Tibial artery (tissue), 4 donors: ENCODE measurements around the gene ZBTB8A.

ENCODE experiments used
- DNase-seq, 2 donors: peaks; one replicate each; pipeline ENCODE4 v3.0.0-alpha.2; 2019
- H3K27ac ChIP-seq, 2 donors: fragments of 200-600 bp; sonication (generic) in 1 of 2; 1 replicate in 1 of 2; 2 replicates in 1 of 2; pipeline ENCODE4 v1.5.1; 2018 to 2019; ENCODE audit warnings: mild to moderate bottlenecking in 1 of 2
- H3K27me3 ChIP-seq, 2 donors: fragments of 200-600 bp; sonication (generic) in 1 of 2; one replicate each; pipeline versions ENCODE4 v1.5.1 to v1.6.0; 2016 to 2019
- H3K36me3 ChIP-seq, 3 donors: fragments of 200-600 bp; sonication (generic) in 2 of 3; one replicate each; pipeline ENCODE4 v1.5.1; 2016 to 2019; ENCODE audit warnings: mild to moderate bottlenecking in 2 of 3
- H3K4me1 ChIP-seq, 4 donors: fragments of 200-600 bp; sonication (generic) in 2 of 4; 1 replicate in 3 of 4; 2 replicates in 1 of 4; pipeline ENCODE4 v1.5.1; 2016 to 2019
- H3K4me3 ChIP-seq, 2 donors: fragments of 200-600 bp; sonication (generic) in 1 of 2; 1 replicate in 1 of 2; 2 replicates in 1 of 2; pipeline ENCODE4 v1.5.1; 2018 to 2019; ENCODE audit warnings: mild to moderate bottlenecking in 2 of 2
- H3K9me3 ChIP-seq, 3 donors: fragments of 200-600 bp; sonication (generic) in 1 of 3; one replicate each; pipeline ENCODE4 v1.5.1; 2016 to 2019
- CTCF ChIP-seq, 2 experiments: fragments of 200-600 bp in 1 of 2; fragments of 450-650 bp in 1 of 2; IDR thresholded peaks; one replicate each; pipeline ENCODE4 v1.5.1; 2017 to 2019; ENCODE audit warnings: antibody characterized with exemption in 2 of 2, mild to moderate bottlenecking in 1 of 2, moderate library complexity in 1 of 2
- intact Hi-C: fragments of 100-400 bp; cut with DNase I; formaldehyde crosslinking; loops from one replicate; pipeline ENCODE4 v1.15.0; 2023; ENCODE audit warnings: low total_unique reads

The ZBTB8A gene

GRCh38 chr1:32612189-32612881 lies 73.1 kb downstream of the ZBTB8A start:
- Histone ChIP-seq H3K27ac (peak overlapping the region in 1 of 2 donors; percentile 41), H3K36me3 (peaks cover 0 to under 1% (median 0%) of the 10 kb centered on the region in 3 donors), H3K4me3 (peak overlapping the region; percentile 46 to 54), H3K9me3 (no peaks in the 10 kb centered on the region), H3K27me3 (no peaks in the 10 kb centered on the region), H3K4me1 (peaks cover 0 to 10% (median 0%) of the 10 kb centered on the region in 4 donors)
- intact Hi-C loops: loop anchor here (10.0 kb wide), 1 partner anchor 158 kb away; no protein-coding TSS in a partner anchor
- no peak for TF ChIP-seq CTCF (IDR thresholded peaks at IDR 0.05)
- DNase-seq: peak; percentile 82 to 90

GRCh38 chr1:32613472-32613871 lies 74.2 kb downstream of the ZBTB8A start:
- H3K36me3 ChIP-seq: no peaks in the 10 kb centered on the region
- no peaks in the 10 kb centered on the region for H3K27me3 ChIP-seq
- no peak overlapping the region for H3K27ac ChIP-seq
- no peak for DNase-seq
- H3K4me3 ChIP-seq: no peak overlapping the region
- H3K4me1 ChIP-seq: peaks cover 0 to 10% (median 0%) of the 10 kb centered on the region in 4 donors
- TF ChIP-seq CTCF (IDR thresholded peaks at IDR 0.05): no peak
- intact Hi-C loops: loop anchor here (10.0 kb wide), 1 partner anchor 159 kb away; no protein-coding TSS in a partner anchor
- H3K9me3 ChIP-seq: no peaks in the 10 kb centered on the region

- no peak for DNase-seq
- H3K4me1 ChIP-seq: no peaks in the 10 kb centered on the region
- H3K9me3 ChIP-seq: no peaks in the 10 kb centered on the region
- H3K4me3 ChIP-seq: no peak overlapping the region
- no peaks in the 10 kb centered on the region for H3K27me3 ChIP-seq
- H3K27ac ChIP-seq: no peak overlapping the region
- intact Hi-C loops: loop anchor here (10.0 kb wide), 1 partner anchor 164 kb away; no protein-coding TSS in a partner anchor
- no peak for TF ChIP-seq CTCF (IDR thresholded peaks at IDR 0.05)
- H3K36me3 ChIP-seq: peaks cover 0 to 12% (median 5%) of the 10 kb centered on the region in 3 donors
Measured at GRCh38 chr1:32618673-32619221, 79.5 kb downstream of the ZBTB8A start.

GRCh38 chr1:32619701-32620485 lies 80.7 kb downstream of the ZBTB8A start:
- Histone ChIP-seq H3K36me3 (peaks cover 0 to 17% (median 5%) of the 10 kb centered on the region in 3 donors), H3K4me3 (no peak overlapping the region), H3K27ac (no peak overlapping the region), H3K27me3 (no peaks in the 10 kb centered on the region), H3K4me1 (no peaks in the 10 kb centered on the region), H3K9me3 (no peaks in the 10 kb centered on the region)
- no peak for DNase-seq
- intact Hi-C loops: loop anchor here (10.0 kb wide), 2 partner anchors 95 to 165 kb away; no protein-coding TSS in a partner anchor
- no peak for TF ChIP-seq CTCF (IDR thresholded peaks at IDR 0.05)

- H3K27me3 ChIP-seq: no peaks in the 10 kb centered on the region
- no peak for DNase-seq
- H3K4me3 ChIP-seq: no peak overlapping the region
- no peak overlapping the region for H3K27ac ChIP-seq
- no peaks in the 10 kb centered on the region for H3K9me3 ChIP-seq
- no peaks in the 10 kb centered on the region for H3K4me1 ChIP-seq
- no peak for TF ChIP-seq CTCF (IDR thresholded peaks at IDR 0.05)
- H3K36me3 ChIP-seq: peaks cover 0 to 28% (median 16%) of the 10 kb centered on the region in 3 donors
- intact Hi-C loops: loop anchor here (10.0 kb wide), 1 partner anchor 97 kb away; no protein-coding TSS in a partner anchor
Measured at GRCh38 chr1:32622205-32622604, 83.0 kb downstream of the ZBTB8A start.
